ENCODE results near the gene IGFLR1. TPM values are rescaled to one million over a fixed set of nuclear protein-coding genes. Genes with fewer than 3 reads are reported as not detected.

IGFLR1 gene
- total and polyA plus RNA-seq, 8 donors = 3.6 to 36.8 (median 9.4) TPM

- Histone ChIP-seq H3K36me3 (peaks cover 5 to 67% (median 55%) of the 10 kb centered on the region in 4 donors), H3K27ac (no peak overlapping the region), H3K4me1 (peaks cover 7 to 17% (median 15%) of the 10 kb centered on the region in 4 donors), H3K4me3 (no peak overlapping the region), H3K9me3 (no peaks in the 10 kb centered on the region), H3K27me3 (no peaks in the 10 kb centered on the region)
- no peak for TF ChIP-seq POLR2A (IDR thresholded peaks at IDR 0.05)
- 88 to 95% (median 93%) methylated on average over 13 to 16 of the region's 16 CpGs for WGBS, 5 donors
- intact Hi-C loops (cut with DNase I; ENCODE audit: low total_unique reads) = no loop called here
- DNase-seq = no peak
Observed at GRCh38 chr19:35780058-35780457, 37.8 kb upstream of the IGFLR1 start.

- peaks cover 7 to 25% (median 21%) of the 10 kb centered on the region in 4 donors for H3K4me1 ChIP-seq
- no peak for DNase-seq
- no peaks in the 10 kb centered on the region for H3K27me3 ChIP-seq
- 90 to 94% (median 93%) methylated on average over 8 of the region's 8 CpGs for WGBS, 5 donors
- H3K36me3 ChIP-seq = peaks cover 5 to 57% (median 48%) of the 10 kb centered on the region in 4 donors
- no peak overlapping the region for H3K4me3 ChIP-seq
- TF ChIP-seq CTCF (IDR thresholded peaks at IDR 0.05) (no peak), POLR2AphosphoS5 (IDR thresholded peaks at IDR 0.05) (no peak), POLR2A (IDR thresholded peaks at IDR 0.05) (no peak), EP300 (IDR thresholded peaks at IDR 0.05) (no peak)
- intact Hi-C loops (cut with DNase I; ENCODE audit: low total_unique reads) = no loop called here
- no peak overlapping the region for H3K27ac ChIP-seq
- H3K9me3 ChIP-seq = no peaks in the 10 kb centered on the region
Observed at GRCh38 chr19:35779033-35779432, 36.8 kb upstream of the IGFLR1 start.

- H3K36me3 ChIP-seq = peaks cover 5 to 49% (median 46%) of the 10 kb centered on the region in 4 donors
- peaks cover 7 to 25% (median 21%) of the 10 kb centered on the region in 4 donors for H3K4me1 ChIP-seq
- no peak overlapping the region for H3K27ac ChIP-seq
- WGBS, 5 donors = 79 to 95% (median 83%) methylated on average over 6 to 7 of the region's 7 CpGs
- DNase-seq = no peak
- H3K4me3 ChIP-seq = no peak overlapping the region
- TF ChIP-seq CTCF (IDR thresholded peaks at IDR 0.05) = no peak
- intact Hi-C loops (cut with DNase I; ENCODE audit: low total_unique reads) = no loop called here
- no peaks in the 10 kb centered on the region for H3K27me3 ChIP-seq
- no peaks in the 10 kb centered on the region for H3K9me3 ChIP-seq
Observed at GRCh38 chr19:35777961-35778360, 35.7 kb upstream of the IGFLR1 start.

- no peak for DNase-seq
- Histone ChIP-seq H3K27ac (no peak overlapping the region), H3K4me1 (peaks cover 7 to 25% (median 21%) of the 10 kb centered on the region in 4 donors), H3K9me3 (no peaks in the 10 kb centered on the region), H3K36me3 (peaks cover 0 to 42% (median 39%) of the 10 kb centered on the region in 4 donors), H3K4me3 (no peak overlapping the region), H3K27me3 (no peaks in the 10 kb centered on the region)
- 67 to 83% (median 78%) methylated on average over 18 to 19 of the region's 19 CpGs for WGBS, 5 donors
- intact Hi-C loops (cut with DNase I; ENCODE audit: low total_unique reads) = no loop called here
- TF ChIP-seq POLR2AphosphoS5 (IDR thresholded peaks at IDR 0.05) (no peak), EP300 (IDR thresholded peaks at IDR 0.05) (no peak), CTCF (IDR thresholded peaks at IDR 0.05) (no peak), POLR2A (IDR thresholded peaks at IDR 0.05) (no peak)
Observed at GRCh38 chr19:35777086-35777841, 35.0 kb upstream of the IGFLR1 start.
